Esophagus mucosa (tissue), 1 donor: ENCODE measurements around the gene LAMC2. TPM values are rescaled to one million over a fixed set of nuclear protein-coding genes. Genes with fewer than 3 reads are reported as not detected.

ENCODE experiments used
- ATAC-seq: fragments of 200-7000 bp; cut with Tn5 transposase; one replicate; pipeline ENCODE4 v1.9.1; 2020
- total RNA-seq: library from RNA; stranded (reverse); gene quantifications from one replicate; pipeline ENCODE4 v1.2.4, GENCODE V29; 2023
- donor health status: DM: yes; HTN: yes; CAD: no.

Gene LAMC2
- total RNA-seq, 1 donor from 2014 or later = 15.9 TPM

- ATAC-seq = no peak
Measured at GRCh38 chr1:183289051-183289496, 103.0 kb downstream of the LAMC2 start.

- no peak for ATAC-seq
Measured at GRCh38 chr1:183290628-183291027, 104.6 kb downstream of the LAMC2 start.

DNA sequence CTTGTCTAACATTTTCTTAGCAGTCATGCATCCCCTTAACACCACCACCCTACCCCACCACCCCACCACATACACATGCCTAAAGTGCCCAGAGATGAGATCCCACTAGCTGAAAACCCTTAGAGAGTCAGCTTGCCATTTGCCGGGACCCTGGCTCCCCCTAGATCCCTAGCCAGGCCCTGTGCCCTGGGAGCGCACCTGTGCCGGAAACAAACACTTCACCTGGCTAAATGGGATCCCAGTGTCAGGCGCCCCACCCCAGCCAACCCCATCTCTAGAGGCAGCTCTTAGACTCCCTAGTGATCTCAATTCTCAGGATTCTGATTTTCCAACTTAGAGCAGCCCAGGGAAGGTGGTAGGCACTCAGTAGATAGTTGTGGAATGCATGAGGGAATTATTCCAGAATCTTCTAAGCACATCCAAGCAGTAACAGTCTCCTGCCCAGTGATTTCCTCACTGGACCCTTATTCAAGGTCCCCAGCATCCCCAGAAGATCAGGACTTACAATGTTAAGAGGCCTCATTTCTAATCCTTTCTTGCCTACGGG is 105.2 kb downstream of the LAMC2 start:
- no peak for ATAC-seq

GRCh38 chr1:183291802-183292514 is 105.9 kb downstream of the LAMC2 start:
- ATAC-seq = no peak

DNA sequence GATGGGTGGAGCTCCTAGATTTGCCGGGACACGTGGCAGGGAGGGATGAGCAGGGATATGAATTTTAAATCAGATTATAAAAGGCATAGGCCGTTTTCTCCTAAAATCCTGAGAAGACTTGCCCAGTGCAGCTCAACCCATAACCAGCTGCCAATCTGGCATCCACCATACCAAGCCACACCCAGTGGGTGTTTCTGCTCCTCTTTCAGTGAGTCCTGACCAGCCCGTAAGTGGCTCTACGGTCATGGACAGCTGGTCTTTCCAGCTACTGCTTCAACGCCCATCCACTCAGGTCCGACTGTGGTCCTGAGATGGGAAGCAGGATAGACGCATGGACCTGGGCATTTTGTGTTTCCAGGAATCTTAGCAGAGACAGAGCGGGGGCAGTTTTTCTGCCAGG is 107.2 kb downstream of the LAMC2 start:
- peak; percentile 60 for ATAC-seq

GRCh38 chr1:183293876-183294275 is 107.8 kb downstream of the LAMC2 start:
- no peak for ATAC-seq

Other genes starting within 250 kb of the LAMC2 start
- not detected for gene SHCBP1L, start 233.1 kb upstream of the LAMC2 start, total RNA-seq
- gene LAMC1, start 162.8 kb upstream of the LAMC2 start, total RNA-seq = 26.9 TPM
- gene NMNAT2, start 232.1 kb downstream of the LAMC2 start, total RNA-seq = 0.04 TPM